GM12873 (cell line): ENCODE measurements around the gene COPS7A.
A peak's percentile ranks its signal among the peaks of the same experiment; 100 is the strongest.

Experiments used
- TF ChIP-seq, protein P1 (sequence below): IDR thresholded peaks from 2 replicates; pipeline ENCODE4 v1.5.1; 2012; ENCODE audit warnings: low read depth, mild to moderate bottlenecking, moderate library complexity, low read length, control low read depth; ENCODE audit not compliant: insufficient read depth; ENCODE audit errors: missing control alignments

Gene COPS7A

DNA sequence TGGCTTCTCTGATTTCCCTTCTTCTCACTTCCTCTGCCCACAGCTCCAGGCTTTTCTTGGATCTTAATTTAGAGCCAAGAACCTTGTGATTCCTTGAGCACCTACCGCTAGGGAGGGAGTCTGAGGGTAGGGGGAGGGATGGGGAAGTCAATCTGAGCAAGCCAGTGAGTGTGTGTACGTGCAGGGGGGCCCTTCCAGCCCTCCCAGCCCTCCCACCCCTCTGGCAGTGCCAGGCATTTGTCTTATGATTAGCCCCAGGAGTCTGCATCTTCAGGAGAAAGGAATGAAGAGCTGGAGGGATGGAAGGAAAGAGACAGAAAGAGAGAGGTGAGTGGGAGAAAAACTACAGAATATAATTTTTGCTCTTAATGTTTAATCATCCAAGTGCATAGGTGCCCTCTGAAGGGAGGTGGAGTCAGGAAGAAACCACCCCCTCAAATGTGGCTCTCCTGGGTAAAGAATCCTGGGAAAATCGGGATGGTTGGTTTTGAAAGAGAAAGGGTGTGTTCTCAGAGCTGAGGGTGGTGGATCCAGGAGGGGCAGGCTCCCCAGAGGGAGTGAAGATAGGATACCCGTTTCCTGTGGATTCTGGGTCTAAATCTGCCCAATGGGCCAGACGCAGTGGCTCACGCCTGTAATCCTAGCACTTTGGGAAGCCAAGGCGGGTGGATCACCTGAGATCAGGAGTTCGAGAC is 25.3 kb upstream of the COPS7A start:
- TF ChIP-seq, protein P1, sequence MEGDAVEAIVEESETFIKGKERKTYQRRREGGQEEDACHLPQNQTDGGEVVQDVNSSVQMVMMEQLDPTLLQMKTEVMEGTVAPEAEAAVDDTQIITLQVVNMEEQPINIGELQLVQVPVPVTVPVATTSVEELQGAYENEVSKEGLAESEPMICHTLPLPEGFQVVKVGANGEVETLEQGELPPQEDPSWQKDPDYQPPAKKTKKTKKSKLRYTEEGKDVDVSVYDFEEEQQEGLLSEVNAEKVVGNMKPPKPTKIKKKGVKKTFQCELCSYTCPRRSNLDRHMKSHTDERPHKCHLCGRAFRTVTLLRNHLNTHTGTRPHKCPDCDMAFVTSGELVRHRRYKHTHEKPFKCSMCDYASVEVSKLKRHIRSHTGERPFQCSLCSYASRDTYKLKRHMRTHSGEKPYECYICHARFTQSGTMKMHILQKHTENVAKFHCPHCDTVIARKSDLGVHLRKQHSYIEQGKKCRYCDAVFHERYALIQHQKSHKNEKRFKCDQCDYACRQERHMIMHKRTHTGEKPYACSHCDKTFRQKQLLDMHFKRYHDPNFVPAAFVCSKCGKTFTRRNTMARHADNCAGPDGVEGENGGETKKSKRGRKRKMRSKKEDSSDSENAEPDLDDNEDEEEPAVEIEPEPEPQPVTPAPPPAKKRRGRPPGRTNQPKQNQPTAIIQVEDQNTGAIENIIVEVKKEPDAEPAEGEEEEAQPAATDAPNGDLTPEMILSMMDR = no peak

DNA sequence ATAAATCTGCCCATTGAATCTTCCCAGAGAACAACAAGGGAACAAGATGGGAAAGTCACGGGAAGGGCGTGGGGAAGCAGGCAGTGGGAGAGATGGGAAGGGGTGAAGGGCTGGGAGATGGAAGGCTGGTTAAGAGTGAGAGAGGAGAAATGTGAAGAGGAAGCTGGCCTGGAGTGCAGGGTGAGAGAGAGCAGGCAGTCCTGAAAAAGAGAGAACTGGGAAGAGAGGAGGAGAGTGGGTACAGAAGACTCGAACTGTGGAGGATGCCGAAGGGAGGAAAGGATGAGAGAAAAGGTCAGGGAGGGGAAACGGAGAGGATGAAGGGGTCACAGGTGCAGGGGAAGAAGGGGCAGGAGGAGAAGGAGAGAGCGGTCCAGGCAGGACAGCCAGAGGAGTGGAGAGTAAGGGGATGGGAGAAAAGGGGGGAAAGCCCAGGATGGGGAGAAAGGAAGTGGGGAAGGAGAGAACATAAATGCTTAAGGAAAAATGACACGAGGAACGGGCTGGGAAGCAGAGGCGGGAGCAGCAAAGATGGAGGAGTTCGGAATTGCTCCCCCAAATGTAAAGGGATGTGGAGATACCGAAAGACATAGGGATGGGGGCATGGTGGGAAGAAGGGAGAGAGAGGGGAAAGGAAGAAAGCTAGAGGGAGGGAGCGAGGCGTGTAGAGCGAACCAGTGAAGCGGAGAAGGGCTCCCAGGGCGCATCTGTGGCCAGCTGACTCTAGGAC is 24.4 kb upstream of the COPS7A start:
- TF ChIP-seq, protein P1 = no peak

DNA sequence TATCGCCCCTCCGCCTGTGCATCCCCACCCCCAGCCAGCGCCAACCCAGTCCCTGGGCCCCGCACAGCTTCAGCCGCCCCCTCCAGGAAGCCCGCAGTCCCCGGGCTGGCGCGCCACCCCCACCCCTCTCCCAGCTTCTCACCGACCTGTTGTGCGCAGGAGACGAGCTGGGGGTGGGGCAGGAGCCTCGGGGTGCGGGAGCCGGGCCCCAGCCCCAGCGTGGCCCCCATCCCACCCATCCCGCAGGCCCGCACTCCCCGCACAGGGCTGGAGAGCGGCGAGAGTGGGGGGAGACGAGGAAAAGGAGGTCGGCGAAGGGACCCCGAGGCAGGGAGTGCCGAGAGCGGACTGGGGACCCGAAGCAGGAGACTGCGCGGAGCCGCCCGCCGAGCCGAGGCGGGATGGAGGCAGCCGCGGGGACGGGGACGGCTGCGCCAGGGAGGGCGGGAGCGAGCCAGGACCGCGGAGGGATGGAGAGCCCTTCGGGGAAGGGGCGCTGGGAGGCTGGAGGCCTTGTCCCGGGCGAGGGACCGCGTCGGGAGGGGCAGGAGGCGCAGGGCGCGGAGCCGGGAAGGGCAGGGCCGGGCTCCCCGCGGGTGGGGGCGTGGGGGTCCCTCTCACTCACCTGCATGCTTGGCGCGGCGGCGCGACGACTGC is 23.7 kb upstream of the COPS7A start:
- TF ChIP-seq, protein P1 = no peak

DNA sequence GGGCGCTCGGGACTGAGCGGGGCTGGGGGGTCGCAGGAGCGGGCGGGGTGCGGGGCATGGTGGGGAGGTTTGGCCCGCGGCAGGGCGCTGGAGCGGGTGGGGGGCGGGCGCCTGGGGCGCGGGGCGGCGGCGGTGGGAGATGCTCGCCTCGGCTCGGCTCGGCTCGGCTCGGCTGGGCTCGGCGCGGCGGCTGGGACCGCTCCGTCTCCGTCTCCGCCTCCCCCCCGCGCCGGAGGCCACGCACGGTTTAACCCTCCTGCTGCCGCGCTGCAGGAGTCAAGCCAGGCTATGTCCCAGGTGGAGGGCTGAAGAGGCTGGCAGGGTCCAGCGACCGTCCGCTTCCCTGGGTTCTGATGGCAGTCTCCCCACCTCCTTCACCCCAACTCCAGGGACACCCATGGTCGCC is 23.2 kb upstream of the COPS7A start, which contains the start of gene PIANP:
TSS of gene PIANP (minus strand) at position 170 of the 406 bp plus-strand sequence. CDS start 2,754 bp downstream, outside the sequence.
- TF ChIP-seq, protein P1 = no peak

DNA sequence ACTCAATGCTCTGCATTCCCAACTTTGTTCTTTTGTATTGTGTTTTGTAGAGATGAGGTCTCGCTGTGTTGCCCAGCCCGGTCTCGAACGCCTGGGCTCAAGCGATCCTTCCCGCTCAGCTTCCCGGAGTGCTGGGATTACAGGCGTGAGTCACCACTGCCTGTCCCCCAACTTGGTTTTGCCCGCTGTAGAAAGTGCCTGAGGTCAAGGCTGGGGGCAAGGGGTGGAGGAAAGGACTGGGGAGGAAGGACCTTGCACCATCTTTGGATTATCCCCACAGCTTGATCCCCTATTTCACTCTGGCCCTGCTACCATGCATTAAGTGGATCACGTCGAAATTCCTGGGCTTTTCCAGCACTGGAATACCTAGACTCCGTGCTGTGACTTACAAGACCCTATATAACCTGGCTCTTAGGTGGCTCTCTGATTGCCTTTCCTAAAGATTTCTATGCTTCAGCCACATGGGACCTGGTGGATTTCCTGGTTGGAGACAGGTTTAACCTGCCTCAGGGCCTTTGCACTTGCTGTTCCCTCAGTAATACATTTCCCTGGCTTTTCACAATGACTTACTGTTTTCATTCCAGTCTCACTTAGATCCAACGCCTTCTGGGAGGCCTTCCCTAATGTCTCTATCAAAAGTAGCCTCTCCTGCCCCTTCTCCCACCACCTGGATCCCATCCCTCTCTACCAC is 22.6 kb upstream of the COPS7A start:
- TF ChIP-seq, protein P1 = no peak

DNA sequence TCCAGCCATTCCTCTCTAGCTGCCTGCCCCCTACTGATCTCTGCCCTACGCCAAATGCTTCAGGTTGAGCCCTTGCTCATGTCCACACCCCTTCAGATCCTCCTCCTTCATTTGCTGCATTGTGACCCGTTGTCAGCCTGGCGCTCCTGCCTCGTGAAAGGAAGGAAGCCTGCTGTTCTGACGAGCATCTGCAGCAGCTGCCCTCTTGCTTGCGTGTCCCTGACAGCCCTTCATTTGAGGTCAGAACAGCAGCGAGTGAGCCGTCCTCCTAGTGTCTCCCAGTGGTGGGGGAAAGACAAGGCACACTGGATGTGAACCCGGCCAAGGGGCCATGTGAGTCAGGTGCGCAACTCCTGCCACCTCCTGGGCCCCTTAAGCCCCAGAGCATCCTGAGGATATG is 20.2 kb upstream of the COPS7A start:
- TF ChIP-seq, protein P1 = peak; percentile 5
